IMR-90 (cell line): ENCODE data around the gene ZFYVE21. TPM values are rescaled to one million over a fixed set of nuclear protein-coding genes. Genes with fewer than 3 reads are reported as not detected.

Source experiments
- ATAC-seq: fragments of 200-7000 bp; cut with Tn5 transposase; 2 replicates; pipeline ENCODE4 v1.9.1; 2020; ENCODE audit warnings: low read depth, mild to moderate bottlenecking, moderate library complexity
- BruUV-seq: library from RNA; stranded (reverse); fragments of 400-500 nt; replicated peaks from 2 replicates; lab custom pipeline; 2021; lab: Mats Ljungman, UMichigan
- CTCF ChIA-PET: fragments of 300-600 bp; formaldehyde crosslinking; extraction: SDS; loops from one replicate; lab custom pipeline; 2021; ENCODE audit warnings: antibody characterized with exemption; lab: Yijun Ruan, JAX
- POLR2A ChIA-PET: fragments of 300-600 bp; sonication (Branson Sonifier 250); formaldehyde crosslinking; loops from one replicate; lab custom pipeline; 2022; ENCODE audit warnings: antibody characterized with exemption; ENCODE audit not compliant: unreplicated experiment; lab: Charles Lee
- DNase-seq: peaks from one replicate; pipeline ENCODE4 v3.0.0; 2013
- H2AFZ ChIP-seq: replicated peaks from 2 replicates; pipeline ENCODE3; 2013; ENCODE audit warnings: low read length, mild to moderate bottlenecking; ENCODE audit not compliant: poor library complexity
- H2AK5ac ChIP-seq: 2 replicates; pipeline ENCODE4 v1.6.1; 2013; ENCODE audit warnings: low read depth, low read length, inconsistent platforms
- H2AK9ac ChIP-seq: replicated peaks from 2 replicates; pipeline ENCODE3; 2013; ENCODE audit warnings: mild to moderate bottlenecking, low read depth, low read length, moderate library complexity; ENCODE audit not compliant: poor library complexity
- H2BK120ac ChIP-seq: 2 replicates; pipeline ENCODE4 v1.6.1; 2013; ENCODE audit warnings: low read depth, low read length, inconsistent platforms
- H2BK15ac ChIP-seq: 3 replicates; pipeline ENCODE4 v1.6.1; 2013; ENCODE audit warnings: low read depth, low read length, inconsistent platforms
- H2BK20ac ChIP-seq: 2 replicates; pipeline ENCODE4 v1.6.1; 2013; ENCODE audit warnings: low read depth, mild to moderate bottlenecking, inconsistent platforms, low read length, moderate library complexity
- H2BK5ac ChIP-seq: 2 replicates; pipeline ENCODE4 v1.6.1; 2013; ENCODE audit warnings: mild to moderate bottlenecking, low read depth, low read length, inconsistent platforms; ENCODE audit not compliant: poor library complexity, severe bottlenecking
- H3K14ac ChIP-seq: replicated peaks from 2 replicates; pipeline ENCODE4 v1.6.1; 2013; ENCODE audit warnings: low read depth, low read length, inconsistent platforms
- H3K18ac ChIP-seq: 2 replicates; pipeline ENCODE4 v1.6.1; 2013; ENCODE audit warnings: low read depth, low read length, control low read depth
- H3K23ac ChIP-seq: 2 replicates; pipeline ENCODE4 v1.6.1; 2013; ENCODE audit warnings: low read depth, low read length, inconsistent platforms
- H3K27ac ChIP-seq: 2 replicates; pipeline ENCODE4 v1.5.1; 2013; ENCODE audit warnings: mild to moderate bottlenecking, control low read depth, low read length; ENCODE audit not compliant: insufficient read depth
- H3K27me3 ChIP-seq: 2 replicates; pipeline ENCODE4 v1.6.1; 2013; ENCODE audit warnings: low read length; ENCODE audit not compliant: control insufficient read depth, insufficient read depth
- H3K36me3 ChIP-seq: 2 replicates; pipeline ENCODE4 v1.6.1; 2013; ENCODE audit warnings: low read length, mixed read lengths; ENCODE audit not compliant: control insufficient read depth, insufficient read depth
- H3K4ac ChIP-seq: 2 replicates; pipeline ENCODE4 v1.6.1; 2013; ENCODE audit warnings: low read depth, low read length, inconsistent platforms
- H3K4me1 ChIP-seq: 2 replicates; pipeline ENCODE4 v1.6.1; 2013; ENCODE audit warnings: low read length, mixed read lengths; ENCODE audit not compliant: control insufficient read depth, insufficient read depth
- H3K4me2 ChIP-seq: 2 replicates; pipeline ENCODE4 v1.6.1; 2013; ENCODE audit warnings: low read depth, mild to moderate bottlenecking, control low read depth, low read length, moderate library complexity
- H3K4me3 ChIP-seq: 2 replicates; pipeline ENCODE4 v1.5.1; 2013; ENCODE audit warnings: low read depth, mild to moderate bottlenecking, control low read depth, low read length, moderate library complexity; ENCODE audit not compliant: insufficient read depth
- H3K56ac ChIP-seq: 2 replicates; pipeline ENCODE4 v1.6.1; 2013; ENCODE audit warnings: low read length, inconsistent platforms; ENCODE audit not compliant: insufficient read depth; ENCODE audit errors: extremely low read depth
- H3K79me1 ChIP-seq, 2 experiments: 2 replicates each; pipeline ENCODE4 v1.6.1; 2013; ENCODE audit warnings: low read length in 2 of 2, inconsistent platforms in 1 of 2, low read depth in 1 of 2
- H3K9ac ChIP-seq: 2 replicates; pipeline ENCODE4 v1.6.1; 2013; ENCODE audit warnings: low read depth, low read length, control low read depth
- H3K9me1 ChIP-seq: 2 replicates; pipeline ENCODE4 v1.6.1; 2013; ENCODE audit warnings: low read length, inconsistent platforms; ENCODE audit not compliant: insufficient read depth
- H3K9me3 ChIP-seq: 2 replicates; pipeline ENCODE4 v1.6.1; 2013; ENCODE audit warnings: low read length; ENCODE audit not compliant: control insufficient read depth, insufficient read depth
- H4K20me1 ChIP-seq: 2 replicates; pipeline ENCODE4 v1.6.1; 2013; ENCODE audit warnings: low read length, inconsistent platforms; ENCODE audit not compliant: insufficient read depth
- H4K5ac ChIP-seq: 2 replicates; pipeline ENCODE4 v1.6.1; 2013; ENCODE audit warnings: mild to moderate bottlenecking, low read depth, low read length, control low read depth
- H4K8ac ChIP-seq, 2 experiments: 2 replicates each; pipeline ENCODE4 v1.6.1; 2013; ENCODE audit warnings: low read depth in 2 of 2, low read length in 2 of 2, control low read depth in 1 of 2, inconsistent platforms in 1 of 2
- H4K91ac ChIP-seq: 2 replicates; pipeline ENCODE4 v1.6.1; 2013; ENCODE audit warnings: low read depth, low read length, inconsistent platforms; ENCODE audit not compliant: insufficient read depth
- BHLHE40 ChIP-seq: fragments of 150-350 bp; IDR thresholded peaks from 2 replicates; pipeline ENCODE4 v1.6.1; 2016; ENCODE audit warnings: mild to moderate bottlenecking, low read depth, low read length
- CTCF ChIP-seq: conservative IDR thresholded peaks from 2 replicates; pipeline ENCODE4 v1.5.1; 2012; ENCODE audit warnings: mild to moderate bottlenecking, low read depth, low read length, improper control_type of control experiment
- FOS ChIP-seq: fragments of 150-350 bp; IDR thresholded peaks from 2 replicates; pipeline ENCODE4 v1.6.1; 2016; ENCODE audit warnings: low read depth, low read length
- MAFK ChIP-seq: IDR thresholded peaks from 2 replicates; pipeline ENCODE4 v1.6.1; 2012; ENCODE audit warnings: low read depth, low read length, improper control_type of control experiment
- MAZ ChIP-seq: IDR thresholded peaks from 2 replicates; pipeline ENCODE4 v1.6.1; 2012; ENCODE audit warnings: low read depth, mild to moderate bottlenecking, low read length, improper control_type of control experiment, moderate library complexity, borderline replicate concordance
- MXI1 ChIP-seq: IDR thresholded peaks from 2 replicates; pipeline ENCODE4 v1.6.1; 2012; ENCODE audit warnings: low read depth, mild to moderate bottlenecking, low read length, moderate library complexity, borderline replicate concordance
- NFE2L2 ChIP-seq: fragments of 150-350 bp; IDR thresholded peaks from 2 replicates; pipeline ENCODE4 v1.6.1; 2016; ENCODE audit warnings: low read depth, mild to moderate bottlenecking, low read length
- POLR2A ChIP-seq: IDR thresholded peaks from 2 replicates; pipeline ENCODE4 v1.6.1; 2012; ENCODE audit warnings: mild to moderate bottlenecking, low read depth, low read length
- RAD21 ChIP-seq: IDR thresholded peaks from 2 replicates; pipeline ENCODE4 v1.6.1; 2012; ENCODE audit warnings: low read length, improper control_type of control experiment
- RCOR1 ChIP-seq: IDR thresholded peaks from 2 replicates; pipeline ENCODE4 v1.6.1; 2012; ENCODE audit warnings: mild to moderate bottlenecking, low read length, improper control_type of control experiment; ENCODE audit not compliant: insufficient replicate concordance
- RFX5 ChIP-seq: IDR thresholded peaks from 2 replicates; pipeline ENCODE4 v1.8.0; 2012; ENCODE audit warnings: low read depth, mild to moderate bottlenecking, low read length, moderate library complexity
- SMC3 ChIP-seq: fragments of 150-350 bp; IDR thresholded peaks from 2 replicates; pipeline ENCODE4 v1.6.1; 2016; ENCODE audit warnings: low read depth, mild to moderate bottlenecking, antibody characterized with exemption, low read length, moderate library complexity
- WGBS, 2 experiments: methylation state at CpG; one replicate each; pipeline versions ENCODE4 v1.1.5 to v1.1.7; 2013; ENCODE audit warnings: missing lambda C conversion rate in 2 of 2; ENCODE audit not compliant: insufficient read length in 1 of 2; ENCODE audit errors: extremely low coverage in 2 of 2; 5-methylcytosine and 5-hydroxymethylcytosine counted together
- dilution Hi-C: fragments of 300-500 bp; cut with HindIII; formaldehyde crosslinking; loops from one replicate; pipeline ENCODE4 v1.14.3; 2018; ENCODE audit warnings: low sequenced_read_pairs; ENCODE audit not compliant: unreplicated experiment
- in situ Hi-C: fragments of 300-500 bp; cut with MboI; formaldehyde crosslinking; loops from 3 replicates; pipeline ENCODE4 v1.14.3; 2019; ENCODE audit warnings: low sequenced_read_pairs, inconsistent platforms, mixed read lengths
- intact Hi-C: fragments of 100-400 bp; cut with micrococcal nuclease; formaldehyde crosslinking; loops from 2 replicates; pipeline ENCODE4 v1.10.0; 2022
- polyA plus RNA-seq, 3 experiments: library from polyadenylated mRNA; depleted of rRNA; stranded (reverse); fragments of >200 nt; gene quantifications; 2 replicates each; pipeline ENCODE4 v1.2.3, GENCODE V29; 2012; ENCODE audit warnings: low replicate concordance in 1 of 3
- total RNA-seq: library from RNA; depleted of rRNA; stranded (reverse); fragments of >200 nt; gene quantifications from 2 replicates; pipeline ENCODE4 v1.2.3, GENCODE V29; 2012
- TF ChIP-seq, protein P1 (sequence below): fragments of 150-350 bp; IDR thresholded peaks from 2 replicates; pipeline ENCODE4 v1.6.1; 2016; ENCODE audit warnings: low read depth, mild to moderate bottlenecking, low read length, moderate library complexity, borderline replicate concordance

The ZFYVE21 gene
- total and polyA plus RNA-seq, 2 of the 4 experiments (the other 2 are of a cell fraction): 41.2 to 89.2 TPM

DNA sequence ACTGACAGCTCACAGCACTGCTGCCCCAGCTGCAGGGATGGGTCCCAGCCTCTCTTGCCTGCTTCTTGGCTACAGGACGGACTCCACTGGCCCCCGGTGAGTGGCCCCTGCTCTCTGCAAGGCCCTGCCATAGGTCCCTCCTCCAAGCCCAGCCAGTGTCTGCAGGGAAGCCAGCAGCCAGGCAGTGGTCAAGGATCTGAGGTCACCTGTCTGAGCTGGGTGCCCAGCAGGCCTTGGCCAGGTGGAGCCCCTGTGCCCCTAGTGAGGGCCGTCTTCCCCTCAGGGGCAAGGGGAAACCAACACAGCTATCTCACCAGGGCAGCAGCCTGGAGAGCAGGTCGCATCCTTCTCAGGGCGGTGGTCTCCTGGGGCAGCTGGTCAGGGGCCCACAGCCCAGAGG is 13.5 kb upstream of the ZFYVE21 start:
- 0% methylated on average over 1 of the region's 5 CpGs; no CpG with 5 or more reads in 1 of the 2 experiments for WGBS, 2 experiments

More for the DNA sequence above, 13.5 kb upstream of the ZFYVE21 start:
- no peak overlapping the region for H3K4me2 ChIP-seq
- no peak overlapping the region for H4K91ac ChIP-seq
- H4K8ac ChIP-seq: no peak overlapping the region
- H4K5ac ChIP-seq: no peak overlapping the region
- H3K36me3 ChIP-seq: peaks cover 71% of the 10 kb centered on the region
- DNase-seq (no peak), ATAC-seq (no peak)
- intact Hi-C loops: no loop called here
- H3K4me3 ChIP-seq: no peak overlapping the region
- no peak overlapping the region for H3K27ac ChIP-seq
- dilution Hi-C loops: no loop called here
- no peak overlapping the region for H2AFZ ChIP-seq
- H2AK5ac ChIP-seq: no peak overlapping the region
- H3K9me3 ChIP-seq: no peaks in the 10 kb centered on the region
- no peak overlapping the region for H2AK9ac ChIP-seq
- no peak overlapping the region for H3K9ac ChIP-seq
- no peak overlapping the region for H2BK20ac ChIP-seq
- no peak overlapping the region for H2BK15ac ChIP-seq
- peaks cover 46% of the 10 kb centered on the region for H4K20me1 ChIP-seq
- BruUV-seq: no TSS peak
- TF ChIP-seq RAD21 (no peak), MAZ (no peak), RFX5 (no peak), FOS (no peak), MXI1 (no peak), MAFK (no peak), NFE2L2 (no peak), BHLHE40 (no peak), RCOR1 (no peak), SMC3 (no peak), CTCF (no peak), POLR2A (no peak)
- TF ChIP-seq, protein P1, sequence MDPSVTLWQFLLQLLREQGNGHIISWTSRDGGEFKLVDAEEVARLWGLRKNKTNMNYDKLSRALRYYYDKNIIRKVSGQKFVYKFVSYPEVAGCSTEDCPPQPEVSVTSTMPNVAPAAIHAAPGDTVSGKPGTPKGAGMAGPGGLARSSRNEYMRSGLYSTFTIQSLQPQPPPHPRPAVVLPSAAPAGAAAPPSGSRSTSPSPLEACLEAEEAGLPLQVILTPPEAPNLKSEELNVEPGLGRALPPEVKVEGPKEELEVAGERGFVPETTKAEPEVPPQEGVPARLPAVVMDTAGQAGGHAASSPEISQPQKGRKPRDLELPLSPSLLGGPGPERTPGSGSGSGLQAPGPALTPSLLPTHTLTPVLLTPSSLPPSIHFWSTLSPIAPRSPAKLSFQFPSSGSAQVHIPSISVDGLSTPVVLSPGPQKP: no peak
- H3K18ac ChIP-seq: no peak overlapping the region
- H3K23ac ChIP-seq: no peak overlapping the region
- peaks cover 2% of the 10 kb centered on the region; the same call in 1 of the 2 replicates for H3K4me1 ChIP-seq
- peaks cover 3% of the 10 kb centered on the region; the same call in 1 of the 2 replicates for H3K9me1 ChIP-seq
- ChIA-PET POLR2A (no interaction called here), CTCF (interaction anchor here (1.0 kb wide), 1 partner anchor 11 kb away, joined by 4 read pairs; no protein-coding TSS in a partner anchor)
- H3K14ac ChIP-seq: no peak overlapping the region
- H3K4ac ChIP-seq: no peak overlapping the region
- in situ Hi-C loops: no loop called here
- H2BK5ac ChIP-seq: no peak overlapping the region
- H2BK120ac ChIP-seq: no peak overlapping the region
- peaks cover 25 to 74% of the 10 kb centered on the region in 2 experiments; a peak in 3 of 4 replicates for H3K79me1 ChIP-seq
- no peak overlapping the region for H3K56ac ChIP-seq
- H3K27me3 ChIP-seq: no peaks in the 10 kb centered on the region
